Activated T-helper 9 cell treated with anti-CD3 and anti-CD28 coated beads, Interleukin-2, amount 50 U/mL, for 16 hours (primary cell): ENCODE results near the gene NFAM1.

Source experiments
- DNase-seq: peaks from one replicate; pipeline ENCODE4 v3.0.0-alpha.2; 2020; ENCODE audit warnings: low read depth

Gene NFAM1

GRCh38 chr22:42414565-42415303, 17.5 kb downstream of the NFAM1 start:
- DNase-seq: no peak

- DNase-seq: no peak
These were observed 18.2 kb downstream of the NFAM1 start for GRCh38 chr22:42414021-42414420.

- no peak for DNase-seq
These were observed 19.4 kb downstream of the NFAM1 start for GRCh38 chr22:42412744-42413333.

- DNase-seq: no peak
These were observed 21.5 kb downstream of the NFAM1 start for GRCh38 chr22:42410708-42411107.

GRCh38 chr22:42408810-42409529, 23.2 kb downstream of the NFAM1 start:
- DNase-seq: no peak

- DNase-seq: no peak
These were observed 23.9 kb downstream of the NFAM1 start for GRCh38 chr22:42408276-42408675.

- DNase-seq: no peak
These were observed 27.9 kb downstream of the NFAM1 start for GRCh38 chr22:42404266-42404665.

GRCh38 chr22:42401535-42402334, 30.5 kb downstream of the NFAM1 start:
- no peak for DNase-seq

- no peak for DNase-seq
These were observed 31.2 kb downstream of the NFAM1 start for GRCh38 chr22:42400811-42401534.

GRCh38 chr22:42399315-42400271, 32.6 kb downstream of the NFAM1 start:
- DNase-seq: no peak

GRCh38 chr22:42397332-42398249, 34.6 kb downstream of the NFAM1 start:
- DNase-seq: no peak

GRCh38 chr22:42396621-42397331, 35.4 kb downstream of the NFAM1 start:
- no peak for DNase-seq

- DNase-seq: no peak
These were observed 43.1 kb downstream of the NFAM1 start for GRCh38 chr22:42389143-42389542.

GRCh38 chr22:42388130-42388797, 43.9 kb downstream of the NFAM1 start:
- DNase-seq: no peak

GRCh38 chr22:42387631-42388030, 44.6 kb downstream of the NFAM1 start:
- no peak for DNase-seq

- no peak for DNase-seq
These were observed 46.5 kb downstream of the NFAM1 start for GRCh38 chr22:42385696-42386095.

- DNase-seq: no peak
These were observed 47.7 kb downstream of the NFAM1 start for GRCh38 chr22:42384506-42384905.

- DNase-seq: no peak
These were observed 48.3 kb downstream of the NFAM1 start for GRCh38 chr22:42383851-42384417.
